PC-9 (cell line): ENCODE measurements around the gene RASGEF1B. TPM values are rescaled to one million over a fixed set of nuclear protein-coding genes. Genes with fewer than 3 reads are reported as not detected.

Experiments
- BruUV-seq: library from RNA; stranded (reverse); fragments of 400-500 nt; replicated peaks from 2 replicates; lab custom pipeline; 2021; lab: Mats Ljungman, UMichigan
- CTCF ChIA-PET: fragments of 300-600 bp; sonication (Branson Sonifier 250); formaldehyde crosslinking; loops from one replicate; lab custom pipeline; 2022; ENCODE audit warnings: antibody characterized with exemption; lab: Charles Lee
- POLR2A ChIA-PET: fragments of 300-600 bp; sonication (Branson Sonifier 250); formaldehyde crosslinking; loops from one replicate; lab custom pipeline; 2022; ENCODE audit warnings: antibody characterized with exemption; ENCODE audit not compliant: unreplicated experiment; lab: Charles Lee
- DNase-seq, 2 experiments: peaks; one replicate each; pipeline versions ENCODE4 v3.0.0 to v3.0.0-alpha.2; 2015 to 2022; ENCODE audit warnings: mixed read lengths in 1 of 2
- H2AFZ ChIP-seq: fragments of 200-600 bp; sonication (generic); 2 replicates; pipeline ENCODE4 v1.8.1; 2017; ENCODE audit warnings: antibody characterized with exemption
- H3F3A ChIP-seq: fragments of 200-600 bp; sonication (generic); 2 replicates; pipeline ENCODE4 v1.8.1; 2017; ENCODE audit warnings: antibody characterized with exemption, mild to moderate bottlenecking, low read depth; ENCODE audit not compliant: insufficient read depth
- H3K27ac ChIP-seq: fragments of 200-600 bp; sonication (generic); 2 replicates; pipeline ENCODE4 v1.6.1; 2016; ENCODE audit warnings: mixed run types
- H3K27me3 ChIP-seq: fragments of 200-600 bp; sonication (generic); 2 replicates; pipeline ENCODE4 v1.6.1; 2016; ENCODE audit warnings: low read depth, mixed run types; ENCODE audit not compliant: insufficient read depth
- H3K36me3 ChIP-seq: fragments of 200-600 bp; sonication (generic); 2 replicates; pipeline ENCODE4 v1.6.1; 2016; ENCODE audit warnings: low read depth, mixed run types
- H3K4me1 ChIP-seq: fragments of 200-600 bp; sonication (generic); replicated peaks from 2 replicates; pipeline ENCODE4 v1.6.1; 2016; ENCODE audit warnings: mixed run types; ENCODE audit not compliant: insufficient read depth
- H3K4me2 ChIP-seq: fragments of 200-600 bp; sonication (generic); 2 replicates; pipeline ENCODE4 v1.6.1; 2017; ENCODE audit warnings: mixed run types
- H3K4me3 ChIP-seq: fragments of 200-600 bp; sonication (generic); 2 replicates; pipeline ENCODE4 v1.6.1; 2016; ENCODE audit warnings: mixed run types
- H3K79me2 ChIP-seq: fragments of 200-600 bp; sonication (generic); 2 replicates; pipeline ENCODE4 v1.6.1; 2017; ENCODE audit warnings: low read depth, mixed run types
- H3K9me2 ChIP-seq: fragments of 200-600 bp; sonication (generic); 2 replicates; pipeline ENCODE4 v1.8.1; 2017; ENCODE audit warnings: mild to moderate bottlenecking; ENCODE audit not compliant: insufficient read depth
- H3K9me3 ChIP-seq: fragments of 200-600 bp; sonication (generic); 2 replicates; pipeline ENCODE4 v1.8.1; 2016; ENCODE audit warnings: low read depth; ENCODE audit not compliant: insufficient read depth
- H4K20me1 ChIP-seq: fragments of 200-600 bp; sonication (generic); 2 replicates; pipeline ENCODE4 v1.8.1; 2017; ENCODE audit not compliant: insufficient read depth
- CTCF ChIP-seq: fragments of 200-600 bp; sonication (generic); conservative IDR thresholded peaks from 2 replicates; pipeline ENCODE4 v1.6.1; 2017; ENCODE audit warnings: mixed run types, antibody characterized with exemption, mild to moderate bottlenecking, moderate library complexity
- EZH2 ChIP-seq: fragments of 200-600 bp; sonication (generic); IDR thresholded peaks from 2 replicates; pipeline ENCODE4 v1.8.0; 2017; ENCODE audit warnings: antibody characterized with exemption, low read depth
- intact Hi-C: fragments of 100-400 bp; cut with micrococcal nuclease; formaldehyde crosslinking; loops from one replicate; pipeline ENCODE4 v1.10.0; 2022; ENCODE audit not compliant: unreplicated experiment
- total RNA-seq: library from RNA; stranded (reverse); gene quantifications from 2 replicates; pipeline ENCODE4 v1.2.3, GENCODE V29; 2021

RASGEF1B gene
- total RNA-seq, 1 experiment from 2014 or later: 1.0 TPM

- H3K36me3 ChIP-seq: no peaks in the 10 kb centered on the region
- no peak overlapping the region for H3K4me3 ChIP-seq
- H3K9me3 ChIP-seq: no peaks in the 10 kb centered on the region
- ChIA-PET POLR2A (no interaction called here), CTCF (no interaction called here)
- no peak overlapping the region for H2AFZ ChIP-seq
- no peak overlapping the region for H3K4me2 ChIP-seq
- intact Hi-C loops: no loop called here
- H3K9me2 ChIP-seq: no peaks in the 10 kb centered on the region
- H3K79me2 ChIP-seq: no peaks in the 10 kb centered on the region
- H3K27me3 ChIP-seq: no peaks in the 10 kb centered on the region
- no peaks in the 10 kb centered on the region for H4K20me1 ChIP-seq
- DNase-seq: no peak
- H3F3A ChIP-seq: no peaks in the 10 kb centered on the region
- TF ChIP-seq CTCF: no peak
- TF ChIP-seq EZH2: no peak
- H3K27ac ChIP-seq: no peak overlapping the region
- no peaks in the 10 kb centered on the region for H3K4me1 ChIP-seq
- no TSS peak for BruUV-seq
Measured at GRCh38 chr4:81431971-81432370, 39.7 kb downstream of the RASGEF1B start.

- no peak overlapping the region for H2AFZ ChIP-seq
- H3K4me1 ChIP-seq: no peaks in the 10 kb centered on the region
- no peaks in the 10 kb centered on the region for H4K20me1 ChIP-seq
- H3K9me2 ChIP-seq: no peaks in the 10 kb centered on the region
- no peak overlapping the region for H3K4me2 ChIP-seq
- ChIA-PET POLR2A (no interaction called here), CTCF (no interaction called here)
- no peaks in the 10 kb centered on the region for H3F3A ChIP-seq
- no peak overlapping the region for H3K27ac ChIP-seq
- no peak for TF ChIP-seq CTCF
- TF ChIP-seq EZH2: no peak
- H3K36me3 ChIP-seq: no peaks in the 10 kb centered on the region
- intact Hi-C loops: no loop called here
- H3K79me2 ChIP-seq: no peaks in the 10 kb centered on the region
- H3K9me3 ChIP-seq: no peaks in the 10 kb centered on the region
- H3K4me3 ChIP-seq: no peak overlapping the region
- BruUV-seq: no TSS peak
- no peak for DNase-seq
- H3K27me3 ChIP-seq: no peaks in the 10 kb centered on the region
Measured at GRCh38 chr4:81429607-81430006, 42.1 kb downstream of the RASGEF1B start.

- Histone ChIP-seq H3F3A (no peaks in the 10 kb centered on the region), H2AFZ (no peak overlapping the region), H3K79me2 (no peaks in the 10 kb centered on the region), H4K20me1 (no peaks in the 10 kb centered on the region), H3K9me2 (no peaks in the 10 kb centered on the region), H3K27me3 (no peaks in the 10 kb centered on the region), H3K27ac (no peak overlapping the region), H3K36me3 (no peaks in the 10 kb centered on the region), H3K4me1 (no peaks in the 10 kb centered on the region), H3K4me2 (no peak overlapping the region), H3K4me3 (no peak overlapping the region), H3K9me3 (no peaks in the 10 kb centered on the region)
- TF ChIP-seq CTCF (no peak), EZH2 (no peak)
- CTCF ChIA-PET: no interaction called here
- no TSS peak for BruUV-seq
- intact Hi-C loops: no loop called here
- DNase-seq: no peak
- POLR2A ChIA-PET: no interaction called here
Measured at GRCh38 chr4:81429031-81429430, 42.7 kb downstream of the RASGEF1B start.
